Panc1 (cell line): ENCODE data around the gene KCNJ5. TPM values are rescaled to one million over a fixed set of nuclear protein-coding genes. Genes with fewer than 3 reads are reported as not detected.

ENCODE experiments used
- ATAC-seq: fragments of 200-7000 bp; cut with Tn5 transposase; 2 replicates; pipeline ENCODE4 v1.9.1; 2020; ENCODE audit warnings: mild to moderate bottlenecking, moderate library complexity
- BruUV-seq: library from RNA; stranded (reverse); fragments of 400-500 nt; replicated peaks from 2 replicates; lab custom pipeline; 2021; lab: Mats Ljungman, UMichigan
- CTCF ChIA-PET: fragments of 300-600 bp; sonication (Branson Sonifier 250); formaldehyde crosslinking; loops from one replicate; lab custom pipeline; 2022; ENCODE audit warnings: antibody characterized with exemption; lab: Charles Lee
- POLR2A ChIA-PET: fragments of 300-600 bp; sonication (Branson Sonifier 250); formaldehyde crosslinking; loops from one replicate; lab custom pipeline; 2022; ENCODE audit warnings: antibody characterized with exemption; lab: Charles Lee
- DNase-seq: peaks from one replicate; pipeline ENCODE4 v3.0.0-alpha.2; 2010; ENCODE audit warnings: low read depth, low spot score
- H3K27ac ChIP-seq: 2 replicates; pipeline ENCODE4 v1.5.1; 2011; ENCODE audit warnings: mild to moderate bottlenecking, low read length, inconsistent platforms
- H3K27me3 ChIP-seq: fragments of 200-500 bp; sonication (Bioruptor generic); 2 replicates; pipeline ENCODE4 v1.6.0; 2014; ENCODE audit warnings: low read length, inconsistent platforms; ENCODE audit not compliant: control insufficient read depth, insufficient read depth
- H3K36me3 ChIP-seq: fragments of 200-500 bp; sonication (Bioruptor generic); 2 replicates; pipeline ENCODE4 v1.5.1; 2014; ENCODE audit warnings: inconsistent platforms, mild to moderate bottlenecking, low read length, moderate library complexity; ENCODE audit not compliant: control insufficient read depth, insufficient read depth
- H3K4me1 ChIP-seq: 2 replicates; pipeline ENCODE4 v1.5.1; 2011; ENCODE audit warnings: inconsistent platforms, mild to moderate bottlenecking, low read length, moderate library complexity; ENCODE audit not compliant: control insufficient read depth, insufficient read depth
- H3K4me3 ChIP-seq, 2 experiments: 2 replicates each; pipeline ENCODE4 v1.5.1; 2011 to 2012; ENCODE audit warnings: low read depth in 2 of 2, low read length in 2 of 2, mild to moderate bottlenecking in 2 of 2, inconsistent platforms in 1 of 2, moderate library complexity in 1 of 2
- H3K9me3 ChIP-seq: fragments of 200-500 bp; sonication (Bioruptor generic); 2 replicates; pipeline ENCODE4 v1.5.1; 2014; ENCODE audit warnings: low read depth, mild to moderate bottlenecking, inconsistent platforms, low read length, moderate library complexity; ENCODE audit not compliant: control insufficient read depth, insufficient read depth
- CTCF ChIP-seq: fragments of 450-650 bp; IDR thresholded peaks from 2 replicates; pipeline ENCODE4 v1.5.1; 2017; ENCODE audit warnings: mild to moderate bottlenecking
- POLR2AphosphoS5 ChIP-seq: IDR thresholded peaks from 2 replicates; pipeline ENCODE4 v1.6.1; 2012; ENCODE audit warnings: mild to moderate bottlenecking, low read depth, low read length, moderate library complexity
- REST ChIP-seq, 2 experiments: IDR thresholded peaks; 2 replicates each; pipeline ENCODE4 v1.6.1; 2011 to 2012; ENCODE audit warnings: low read depth in 2 of 2, control low read depth in 1 of 2, low read length in 1 of 2, mild to moderate bottlenecking in 1 of 2, moderate library complexity in 1 of 2; ENCODE audit not compliant: insufficient read depth in 1 of 2
- SIN3A ChIP-seq: IDR thresholded peaks from 2 replicates; pipeline ENCODE4 v1.6.1; 2012; ENCODE audit warnings: low read depth, mild to moderate bottlenecking, low read length, moderate library complexity, borderline replicate concordance; ENCODE audit not compliant: insufficient read depth
- TCF7L2 ChIP-seq: IDR thresholded peaks from 2 replicates; pipeline ENCODE4 v1.6.1; 2011; ENCODE audit warnings: mild to moderate bottlenecking, low read depth, low read length, inconsistent platforms
- in situ Hi-C: cut with HindIII; loops from 2 replicates; pipeline ENCODE4 v1.10.0; 2016; ENCODE audit warnings: low sequenced_read_pairs, low pct_unique_long_range_greater_than_20kb
- intact Hi-C: fragments of 100-400 bp; cut with micrococcal nuclease; formaldehyde crosslinking; loops from one replicate; pipeline ENCODE4 v1.10.0; 2022; ENCODE audit not compliant: unreplicated experiment
- total RNA-seq: library from RNA; stranded (reverse); gene quantifications from one replicate; pipeline ENCODE4 v1.2.1, GENCODE V29; 2021; ENCODE audit not compliant: unreplicated experiment

The KCNJ5 gene
- total RNA-seq, 1 experiment from 2014 or later: 0.28 TPM

DNA sequence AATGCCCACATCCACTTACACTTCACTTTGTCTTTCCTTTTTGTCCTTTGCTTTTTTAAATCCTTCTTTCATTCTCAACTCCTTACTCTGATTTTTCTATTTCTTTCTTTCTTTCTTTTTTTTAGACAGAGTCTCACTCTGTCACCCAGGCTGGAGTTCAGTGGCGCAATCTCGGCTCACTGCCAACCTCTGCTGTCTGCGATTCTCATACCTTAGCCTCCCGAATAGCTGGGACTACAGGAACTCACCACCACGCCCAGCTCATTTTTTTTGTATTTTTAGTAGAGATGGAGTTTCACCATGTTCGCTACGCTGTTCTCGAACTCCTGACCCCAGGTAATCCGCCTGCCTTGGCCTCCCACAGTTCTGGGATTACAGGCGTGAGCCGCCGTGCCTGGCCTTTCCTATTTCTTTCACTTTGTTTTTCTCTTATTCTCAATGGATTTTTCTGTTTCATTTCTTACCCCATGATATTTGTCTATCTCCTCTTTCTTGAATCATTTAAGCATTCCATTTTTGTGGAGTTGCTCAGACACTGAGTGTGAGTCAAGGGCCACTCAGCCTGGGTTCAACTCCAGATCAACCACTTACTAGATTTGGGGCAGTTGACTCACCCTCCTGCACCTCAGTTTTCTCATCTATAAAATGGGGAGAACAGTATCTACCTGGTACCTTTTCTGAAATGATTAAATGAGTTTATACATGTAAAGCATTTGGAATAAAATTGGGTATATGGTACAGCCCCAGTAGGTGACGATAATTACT, 7.6 kb downstream of the KCNJ5 start:
- in situ Hi-C loops: no loop called here
- Histone ChIP-seq H3K4me3 (no peak overlapping the region), H3K36me3 (no peaks in the 10 kb centered on the region), H3K9me3 (no peaks in the 10 kb centered on the region), H3K27ac (no peak overlapping the region), H3K4me1 (peaks cover 6% of the 10 kb centered on the region; the same call in 1 of the 2 replicates), H3K27me3 (no peaks in the 10 kb centered on the region; the same call in 1 of the 2 replicates)
- intact Hi-C loops: no loop called here
- DNase-seq: no peak
- ChIA-PET CTCF (no interaction called here), POLR2A (no interaction called here)
- no peak for ATAC-seq
- BruUV-seq: no TSS peak
- TF ChIP-seq TCF7L2 (no peak), POLR2AphosphoS5 (no peak), CTCF (no peak), SIN3A (no peak), REST (IDR thresholded peaks at IDR 0.05; ENCODE audit: insufficient read depth in 1 of 2, low read depth in 2 of 2, low read length in 1 of 2) (no peak)

- Histone ChIP-seq H3K4me1 (peaks cover 12% of the 10 kb centered on the region), H3K36me3 (no peaks in the 10 kb centered on the region), H3K9me3 (no peaks in the 10 kb centered on the region), H3K27ac (no peak overlapping the region), H3K27me3 (no peaks in the 10 kb centered on the region; the same call in 1 of the 2 replicates), H3K4me3 (no peak overlapping the region)
- DNase-seq (no peak), ATAC-seq (no peak)
- ChIA-PET CTCF (no interaction called here), POLR2A (no interaction called here)
- TF ChIP-seq TCF7L2 (no peak), REST (IDR thresholded peaks at IDR 0.05; ENCODE audit: insufficient read depth in 1 of 2, low read depth in 2 of 2, low read length in 1 of 2) (no peak), SIN3A (no peak)
- BruUV-seq: no TSS peak
- intact Hi-C loops (no loop called here), in situ Hi-C loops (no loop called here)
Observed at GRCh38 chr11:128900468-128900867, 9.3 kb downstream of the KCNJ5 start.
